ENCODE results near the gene SIN3B.

The SIN3B gene

DNA sequence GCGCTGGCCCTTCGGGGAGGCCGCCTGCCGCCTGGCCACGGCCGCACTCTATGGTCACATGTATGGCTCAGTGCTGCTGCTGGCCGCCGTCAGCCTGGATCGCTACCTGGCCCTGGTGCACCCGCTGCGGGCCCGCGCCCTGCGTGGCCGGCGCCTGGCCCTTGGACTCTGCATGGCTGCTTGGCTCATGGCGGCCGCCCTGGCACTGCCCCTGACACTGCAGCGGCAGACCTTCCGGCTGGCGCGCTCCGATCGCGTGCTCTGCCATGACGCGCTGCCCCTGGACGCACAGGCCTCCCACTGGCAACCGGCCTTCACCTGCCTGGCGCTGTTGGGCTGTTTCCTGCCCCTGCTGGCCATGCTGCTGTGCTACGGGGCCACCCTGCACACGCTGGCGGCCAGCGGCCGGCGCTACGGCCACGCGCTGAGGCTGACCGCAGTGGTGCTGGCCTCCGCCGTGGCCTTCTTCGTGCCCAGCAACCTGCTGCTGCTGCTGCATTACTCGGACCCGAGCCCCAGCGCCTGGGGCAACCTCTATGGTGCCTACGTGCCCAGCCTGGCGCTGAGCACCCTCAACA lies 60.8 kb downstream of the SIN3B start:
- no peak for DNase-seq (ENCODE audit: low read depth)

DNA sequence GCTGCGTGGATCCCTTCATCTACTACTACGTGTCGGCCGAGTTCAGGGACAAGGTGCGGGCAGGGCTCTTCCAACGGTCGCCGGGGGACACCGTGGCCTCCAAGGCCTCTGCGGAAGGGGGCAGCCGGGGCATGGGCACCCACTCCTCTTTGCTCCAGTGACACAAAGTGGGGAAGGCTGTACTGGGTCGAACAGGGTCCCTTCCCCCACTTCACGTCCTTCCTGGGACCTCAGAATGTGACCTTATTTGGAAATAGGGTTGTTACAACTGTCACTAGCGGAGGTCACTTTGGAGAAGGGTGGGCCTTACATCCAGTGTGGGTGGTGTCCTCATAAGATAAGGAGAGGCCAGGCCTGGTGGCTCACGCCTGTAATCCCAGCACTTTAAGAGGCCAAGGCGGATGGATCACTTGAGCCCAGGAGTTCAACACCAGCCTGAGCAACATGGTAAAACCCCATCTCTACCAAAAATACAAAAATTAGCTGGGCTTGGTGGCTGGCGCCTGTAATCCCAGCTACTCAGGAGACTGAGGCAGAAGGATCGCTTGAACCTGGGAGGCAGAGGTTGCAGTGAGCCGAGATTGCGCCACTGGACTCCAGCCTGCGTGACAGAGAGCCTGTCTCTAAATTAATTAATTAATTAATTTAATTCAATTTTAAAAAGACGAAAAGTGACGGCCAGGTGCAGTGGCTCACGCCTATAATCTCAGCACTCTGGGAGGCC lies 61.4 kb downstream of the SIN3B start:
- DNase-seq (ENCODE audit: low read depth), result no peak

DNA sequence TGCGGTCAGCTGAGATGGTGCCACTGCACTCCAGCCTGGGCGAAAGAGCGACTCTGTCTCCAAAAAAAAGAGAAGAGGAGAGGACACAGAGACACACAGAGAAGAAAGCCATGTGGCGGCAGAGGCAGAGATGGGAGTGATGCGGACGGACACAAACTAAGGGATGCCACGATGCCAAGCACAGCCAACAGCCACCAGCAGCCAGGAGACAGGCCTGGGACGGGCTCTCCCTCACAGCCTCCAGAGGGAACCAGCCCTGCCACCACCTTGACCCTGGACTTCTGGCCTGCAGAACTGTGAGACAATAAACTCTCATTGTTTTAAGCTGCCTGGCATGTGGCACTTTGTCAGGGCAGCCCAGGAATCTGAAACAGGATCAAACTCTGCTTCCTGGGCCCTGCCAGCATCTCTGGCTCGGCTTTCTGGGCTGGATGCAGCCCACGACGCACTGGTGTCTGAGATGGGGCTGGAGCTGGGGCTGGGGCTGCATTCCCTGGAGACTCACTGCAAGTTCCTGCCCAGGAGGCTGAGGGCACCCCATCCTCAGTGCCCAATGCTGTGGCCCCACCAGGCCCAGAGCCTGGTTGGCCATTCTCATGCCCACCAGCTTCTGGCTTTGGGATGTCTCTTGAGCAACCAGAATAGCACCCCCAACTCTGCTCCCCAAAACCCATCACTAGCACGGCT lies 62.6 kb downstream of the SIN3B start:
- no peak for DNase-seq (ENCODE audit: low read depth)

DNA sequence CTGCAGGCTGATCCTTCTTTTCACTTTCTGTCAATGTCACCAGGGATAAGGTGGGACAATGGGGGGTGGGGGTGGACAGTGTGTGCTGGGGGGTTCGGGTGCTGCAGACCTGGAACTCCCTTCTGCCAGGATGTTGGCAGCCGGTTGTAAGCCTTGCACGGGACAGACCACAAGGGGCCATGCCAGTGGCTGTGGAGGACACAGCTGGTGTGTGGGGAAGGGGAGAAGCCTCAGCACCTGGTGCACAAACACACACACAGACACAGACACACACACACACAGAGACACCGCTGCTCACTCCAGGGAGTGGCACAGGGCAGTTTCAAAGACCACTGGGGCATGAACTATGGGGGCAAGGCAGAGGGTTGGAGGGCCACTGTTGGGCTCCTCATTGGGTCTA lies 63.2 kb downstream of the SIN3B start:
- DNase-seq (ENCODE audit: low read depth), result no peak

DNA sequence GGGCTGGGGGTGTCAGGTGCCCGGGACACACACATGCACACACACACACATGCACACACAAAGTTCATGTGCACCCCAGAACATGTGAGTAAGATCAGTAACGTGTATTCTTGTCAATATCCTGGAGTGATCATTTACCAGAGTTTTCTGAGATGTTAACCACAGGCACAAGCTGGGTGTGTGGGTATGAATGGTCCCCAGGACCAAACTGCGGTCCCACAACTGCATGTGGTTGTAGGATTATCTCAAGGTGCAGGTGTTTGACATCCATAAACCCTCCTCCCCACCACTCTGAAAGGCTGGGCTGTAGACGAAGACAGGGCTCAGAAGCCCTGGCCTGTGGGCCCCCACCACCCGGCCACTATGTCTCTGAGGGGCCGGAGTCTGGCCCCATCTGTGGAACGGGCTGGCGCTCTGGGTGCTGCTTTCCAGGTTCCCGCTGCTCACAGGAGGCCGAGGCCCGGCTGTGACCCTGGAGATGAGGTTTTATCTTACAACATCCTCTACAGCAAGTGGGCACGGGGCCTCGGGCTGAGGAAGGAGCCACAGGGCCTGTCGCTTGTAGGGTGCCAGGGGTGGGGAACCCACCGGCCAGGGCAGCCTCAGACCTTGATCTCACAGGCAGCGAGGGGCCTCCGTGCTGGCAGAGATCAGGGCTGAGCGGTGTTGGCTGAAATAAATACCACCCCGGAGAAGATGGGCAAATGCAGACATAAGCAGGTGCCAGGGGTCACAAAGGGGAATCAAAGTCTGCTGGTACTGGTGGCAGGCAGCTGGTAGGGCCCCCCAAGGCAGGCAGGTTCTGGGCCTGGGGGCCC lies 63.9 kb downstream of the SIN3B start:
- no peak for DNase-seq (ENCODE audit: low read depth)

DNA sequence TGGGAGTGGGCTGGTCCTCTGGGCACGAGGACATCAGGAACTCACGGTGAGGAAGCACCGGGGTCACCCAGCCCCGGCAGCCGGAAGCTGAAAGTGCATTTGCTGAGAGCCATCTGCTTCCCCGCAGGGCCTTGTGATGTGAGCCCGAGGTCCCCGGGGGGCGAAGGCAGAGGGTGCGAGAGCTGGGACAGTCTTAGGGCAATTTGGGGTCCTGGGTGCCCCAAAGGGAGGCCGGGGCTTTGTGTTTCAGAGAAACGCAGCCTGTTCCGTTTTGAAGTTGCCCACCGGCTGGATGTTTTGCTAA lies 64.4 kb downstream of the SIN3B start:
- DNase-seq (ENCODE audit: low read depth), result no peak

DNA sequence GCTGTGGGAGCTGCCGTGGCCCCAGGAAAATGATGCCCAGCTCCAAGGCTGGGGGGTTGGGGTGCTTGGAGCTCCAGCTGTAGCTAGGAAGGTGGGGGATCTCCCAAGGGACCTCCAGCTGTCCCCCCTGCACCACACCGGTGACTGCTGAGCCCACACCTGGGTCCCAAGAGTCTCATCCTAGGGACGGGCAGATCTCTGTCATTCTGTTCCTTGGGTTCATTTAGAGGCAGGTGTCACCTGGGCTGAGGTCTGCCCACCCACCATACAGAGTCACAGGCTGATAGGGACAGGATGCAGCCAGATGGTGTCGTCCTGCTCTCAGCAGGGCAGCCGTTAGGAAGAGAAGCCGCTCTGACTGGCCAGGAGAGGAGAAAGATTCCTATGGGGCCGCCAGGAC lies 64.9 kb downstream of the SIN3B start:
- no peak for DNase-seq (ENCODE audit: low read depth)

DNA sequence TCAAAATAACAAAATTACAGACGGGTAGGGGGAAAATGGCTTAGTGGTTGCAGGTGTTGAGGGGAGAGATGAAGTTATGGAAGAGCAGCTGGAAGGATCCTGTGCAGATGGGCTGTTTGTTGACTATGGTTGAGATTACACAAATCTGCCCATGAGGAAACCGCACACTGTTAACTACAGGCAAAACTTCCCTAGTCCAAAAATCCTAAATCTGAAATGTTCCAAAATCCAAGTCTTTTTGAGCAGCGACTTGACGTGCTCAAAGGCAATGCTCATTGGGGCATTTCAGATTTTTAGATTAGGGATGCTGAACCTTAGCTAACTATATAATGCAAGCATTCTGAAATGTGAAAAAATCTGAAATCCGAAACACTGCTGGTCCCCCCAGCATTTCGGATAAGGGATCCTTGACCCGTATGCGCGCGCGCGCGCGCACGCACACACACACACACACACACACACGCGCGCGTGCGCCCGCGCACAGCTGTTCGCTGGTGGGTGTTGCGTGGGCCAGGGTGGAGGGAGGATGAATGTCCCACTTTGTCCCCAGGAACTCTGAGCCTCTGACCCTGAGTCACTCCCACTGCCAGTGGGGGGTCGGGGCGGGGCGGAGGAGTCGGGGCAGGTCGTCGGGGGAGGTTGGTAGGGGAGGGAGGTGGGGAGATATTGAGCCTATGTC lies 66.4 kb downstream of the SIN3B start:
- DNase-seq (ENCODE audit: low read depth), result no peak

DNA sequence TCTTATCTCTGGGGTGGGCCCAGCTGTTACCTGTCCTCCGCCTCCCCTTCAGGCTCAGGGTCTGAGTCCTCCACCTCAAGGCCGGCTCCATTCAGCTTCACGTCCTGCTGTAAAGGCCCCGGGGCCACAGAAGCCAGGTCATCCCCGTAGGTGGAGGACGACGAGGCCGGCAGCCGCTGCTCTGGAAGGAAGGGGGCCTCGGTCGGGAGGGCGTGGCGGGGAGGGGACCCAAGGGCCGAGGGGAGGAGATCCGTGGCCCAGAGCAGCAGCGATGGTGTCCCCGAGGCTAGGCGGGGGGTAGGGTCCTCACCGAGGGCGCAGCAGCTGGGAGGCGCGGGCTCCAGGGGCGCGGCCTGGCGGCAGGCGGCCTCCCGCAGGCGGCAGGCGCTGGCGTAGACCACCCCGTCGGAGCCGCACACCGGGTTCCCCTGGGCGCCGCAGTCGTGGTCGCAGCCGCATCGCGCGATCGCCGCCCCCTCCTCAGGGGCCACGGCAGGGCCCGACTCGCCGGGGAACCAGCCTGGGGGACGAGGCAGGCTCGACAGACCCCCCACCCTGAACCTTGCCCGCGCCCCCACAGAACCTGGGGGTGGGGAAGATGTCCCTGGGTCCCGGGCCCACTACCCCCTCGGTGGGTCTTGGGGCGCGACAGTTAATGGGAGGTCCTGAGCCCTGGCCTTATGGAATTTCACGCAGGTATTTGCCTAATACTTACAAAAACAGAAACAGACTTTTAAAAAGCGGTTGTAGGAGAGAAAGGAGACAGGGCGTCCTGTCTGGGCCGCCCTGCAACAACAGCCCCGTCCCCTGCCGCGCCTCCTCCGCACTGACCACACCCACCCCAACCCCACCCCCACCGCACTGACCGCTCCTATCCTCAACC lies 67.2 kb downstream of the SIN3B start:
- DNase-seq (ENCODE audit: low read depth), result no peak

DNA sequence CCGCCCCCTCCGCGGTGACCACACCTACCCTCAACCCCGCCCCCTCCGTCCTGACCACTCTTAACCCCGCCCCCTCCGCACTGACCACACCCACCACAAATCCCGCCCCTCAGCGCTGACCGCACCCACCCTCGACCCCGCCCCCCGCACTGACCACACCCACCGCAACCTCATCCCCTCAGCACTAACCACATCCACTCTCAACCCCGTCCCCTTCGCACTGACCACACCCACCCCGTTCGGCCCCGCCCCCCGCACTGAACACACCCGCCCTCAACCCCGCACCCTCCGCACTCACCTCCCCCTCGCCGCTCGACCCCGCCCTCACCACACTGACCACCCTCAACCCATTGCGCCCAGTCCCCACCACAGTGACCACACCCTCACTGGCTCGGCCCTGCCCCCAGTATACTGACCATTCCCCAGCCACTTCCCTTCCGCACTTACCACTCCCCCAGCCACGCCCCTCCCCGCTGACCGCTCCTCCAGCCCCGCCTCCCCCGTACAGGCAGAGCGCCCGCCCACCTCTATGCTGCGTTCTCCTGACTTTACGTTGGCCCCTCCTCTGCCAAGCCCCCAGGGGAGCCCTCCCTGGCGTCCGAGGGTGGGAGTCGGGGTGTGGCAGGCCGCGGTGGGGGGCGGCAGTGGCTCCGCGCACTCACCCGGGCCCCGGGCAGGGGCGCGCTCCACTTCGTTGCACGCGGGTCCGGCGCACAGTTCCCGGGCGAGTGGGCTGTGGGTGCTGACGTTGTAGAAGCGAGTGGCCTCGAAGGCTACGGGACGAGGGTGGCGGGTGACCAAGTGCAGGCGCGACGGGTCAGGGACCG lies 68.0 kb downstream of the SIN3B start:
- peak; percentile 23 for DNase-seq (ENCODE audit: low read depth)

DNA sequence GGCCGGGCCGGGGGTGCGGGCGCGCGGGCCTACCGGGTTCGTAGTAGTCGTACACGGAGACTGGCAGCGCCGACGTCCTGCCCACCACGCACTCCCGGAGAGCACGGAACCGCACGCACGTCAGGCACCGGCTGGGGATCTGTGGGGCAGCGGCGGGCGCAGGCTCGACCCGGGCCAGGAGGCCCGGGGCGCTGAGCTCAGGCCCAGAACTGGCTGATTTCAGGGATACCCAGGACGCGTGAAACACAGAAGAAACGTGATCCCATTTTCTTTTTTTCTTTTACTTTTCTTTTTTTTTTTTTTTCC lies 68.6 kb downstream of the SIN3B start:
- DNase-seq (ENCODE audit: low read depth), result no peak

DNA sequence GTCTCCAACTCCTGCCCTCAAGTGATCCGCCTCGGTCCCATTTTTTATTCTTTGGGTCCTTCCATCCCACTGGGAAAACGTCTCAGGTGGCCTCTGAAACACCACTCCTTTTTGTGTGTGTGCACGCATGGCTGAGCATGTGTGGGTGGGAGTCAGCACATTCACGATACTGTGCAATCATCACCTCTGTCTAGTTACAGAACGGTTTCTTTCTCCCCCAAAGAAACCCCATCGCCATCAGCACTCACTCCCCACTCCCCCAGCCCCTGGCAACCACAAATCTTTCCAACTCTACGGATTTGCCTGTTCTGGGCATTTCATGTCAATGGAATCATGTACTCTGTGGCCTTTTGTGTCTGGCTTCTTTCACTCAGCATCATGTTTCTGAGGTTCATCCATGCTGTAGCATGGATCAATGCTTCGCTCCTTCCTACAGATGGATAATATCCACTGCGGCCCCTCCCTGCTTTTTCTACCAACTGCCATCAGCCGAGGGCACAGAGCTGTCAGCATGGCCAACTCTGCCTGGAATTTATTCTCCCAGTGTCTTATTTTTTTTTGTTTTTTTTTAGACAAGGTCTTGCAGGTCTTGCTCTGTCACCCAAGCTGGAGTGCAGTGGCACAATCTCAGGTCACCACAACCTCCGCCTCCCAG lies 69.3 kb downstream of the SIN3B start:
- DNase-seq (ENCODE audit: low read depth), result no peak

DNA sequence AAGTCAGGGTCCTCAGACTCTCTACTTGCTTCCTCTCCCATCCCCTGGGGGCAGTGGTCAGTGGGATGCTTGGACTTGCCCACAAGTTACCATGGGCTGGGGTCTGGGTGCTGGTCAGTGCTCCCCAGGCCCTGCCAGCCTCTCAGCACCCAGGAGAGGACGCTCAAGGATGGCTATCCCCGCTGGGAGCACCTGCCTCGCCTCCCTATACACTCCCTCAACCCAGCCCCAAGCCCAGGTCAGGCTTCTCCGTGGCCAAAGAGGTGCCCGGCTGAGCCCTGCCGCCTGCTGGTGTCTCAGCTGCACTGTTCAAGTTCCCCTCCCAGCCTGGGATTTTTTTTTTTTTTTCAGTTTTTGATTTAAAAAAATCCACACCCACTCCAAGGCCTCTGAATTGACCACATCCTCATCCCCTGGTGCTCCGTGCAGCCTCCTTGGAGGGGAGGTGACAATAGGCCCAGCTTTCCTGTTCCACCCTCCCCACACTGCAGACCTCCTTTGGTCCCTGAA lies 70.4 kb downstream of the SIN3B start:
- no peak for DNase-seq (ENCODE audit: low read depth)

DNA sequence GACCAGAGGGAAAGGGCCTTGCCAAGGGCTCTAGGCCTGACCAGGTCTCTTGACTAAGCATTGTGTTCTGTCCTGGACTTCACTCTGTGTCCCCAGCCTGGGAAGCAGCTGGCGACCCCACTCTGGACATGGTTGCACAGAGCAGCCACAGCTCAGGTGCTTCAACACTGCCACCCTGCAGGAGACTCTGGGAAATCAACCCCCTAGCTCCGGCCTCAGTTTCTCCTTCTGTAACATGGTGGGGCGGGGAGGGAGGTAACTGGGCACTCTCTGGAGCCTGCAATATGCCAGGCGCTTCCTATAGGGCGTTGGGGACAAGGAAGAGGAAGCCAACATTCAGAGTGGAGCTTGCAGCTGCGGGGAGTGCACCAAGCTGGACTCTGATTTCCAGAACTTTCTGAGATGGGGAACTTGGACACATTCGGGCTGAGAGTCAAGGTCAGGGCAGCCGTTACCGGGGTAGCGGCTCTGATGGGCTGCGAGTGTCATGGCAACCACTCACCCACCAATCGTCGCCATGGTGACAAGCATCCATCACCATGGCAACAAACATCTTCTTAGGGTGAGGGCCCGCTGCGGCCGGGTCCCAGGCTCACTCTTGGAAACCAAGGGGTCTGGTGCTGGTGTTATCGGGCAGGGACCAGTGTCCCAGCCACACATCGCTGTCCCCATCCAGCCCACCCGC lies 72.4 kb downstream of the SIN3B start:
- DNase-seq (ENCODE audit: low read depth), result no peak

DNA sequence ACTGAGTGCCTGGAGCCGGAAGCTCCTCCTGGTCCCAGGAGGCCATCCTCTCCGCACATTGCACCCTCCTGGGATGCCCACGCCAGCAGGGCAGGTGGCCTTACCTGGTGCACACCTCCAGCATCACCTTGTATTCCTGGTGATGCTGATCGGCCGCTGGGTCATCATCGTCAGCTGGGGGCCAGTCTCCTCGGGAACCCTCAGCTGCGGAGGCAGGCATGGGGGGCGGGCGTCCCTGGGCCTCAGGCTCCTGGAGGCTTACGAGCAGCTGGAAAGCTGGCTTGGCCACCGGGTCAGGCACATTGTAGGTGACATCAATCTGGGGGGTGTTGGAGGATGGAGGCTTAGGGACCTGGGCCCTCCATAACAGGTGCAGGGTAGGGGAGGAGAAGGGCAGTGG lies 73.3 kb downstream of the SIN3B start:
- no peak for DNase-seq (ENCODE audit: low read depth)

DNA sequence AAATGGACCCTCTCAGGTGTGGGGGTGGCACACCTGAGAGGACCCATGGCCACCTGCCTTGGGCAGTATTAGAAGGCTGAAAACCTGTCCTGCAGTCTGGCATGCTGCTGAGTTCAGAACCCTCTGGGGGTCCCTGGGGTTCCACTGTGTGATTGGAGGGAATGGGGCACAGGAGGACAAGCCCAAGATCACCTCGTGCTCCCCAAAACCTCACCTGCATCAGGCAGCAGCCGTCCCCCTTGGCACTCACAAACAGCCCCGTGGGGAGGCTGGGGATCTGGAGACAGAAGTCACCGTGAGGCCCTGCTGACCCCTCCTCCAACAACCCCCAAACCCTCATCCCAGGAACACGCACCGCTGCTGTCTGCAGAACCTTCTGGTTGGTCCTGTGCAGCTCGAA lies 74.1 kb downstream of the SIN3B start:
- no peak for DNase-seq (ENCODE audit: low read depth)

DNA sequence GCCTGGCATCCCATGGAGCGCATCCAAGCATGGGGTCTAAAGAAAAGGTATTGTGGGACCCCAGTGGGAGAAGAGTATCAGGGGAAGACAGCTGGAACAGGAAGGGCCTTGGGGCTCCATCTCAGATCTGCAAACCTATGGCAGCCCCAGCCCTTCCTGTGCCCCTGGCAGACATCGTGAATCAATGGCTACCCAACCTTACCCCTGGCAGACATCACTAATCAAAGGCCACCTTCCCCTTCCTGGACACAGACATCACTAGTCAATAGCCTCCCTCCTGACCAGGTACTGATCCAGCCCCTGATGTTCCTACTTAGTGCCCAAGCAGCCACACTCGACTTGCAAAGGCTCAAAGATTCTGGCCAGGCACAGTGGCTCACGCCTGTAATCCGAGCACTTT lies 75.4 kb downstream of the SIN3B start:
- DNase-seq (ENCODE audit: low read depth), result no peak

DNA sequence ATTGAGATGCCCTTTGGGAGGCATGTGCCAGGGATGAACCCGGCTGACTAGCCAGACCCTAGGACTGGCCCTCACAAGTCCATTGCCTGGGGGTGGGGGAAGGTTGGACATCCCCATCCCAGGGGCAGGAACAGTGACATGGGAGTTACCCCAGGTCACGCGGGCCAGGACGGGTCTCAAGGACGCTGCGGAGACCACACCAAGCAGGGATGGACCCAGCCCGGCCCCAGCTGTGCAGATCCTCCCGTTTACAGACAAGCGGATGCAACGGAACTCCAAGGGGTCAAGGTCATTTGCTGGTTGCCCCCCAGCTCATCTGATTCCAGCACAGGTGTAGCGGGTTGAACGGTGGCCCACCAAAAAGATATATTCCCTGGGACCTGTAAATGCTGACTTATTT lies 79.6 kb downstream of the SIN3B start:
- no peak for DNase-seq (ENCODE audit: low read depth)

DNA sequence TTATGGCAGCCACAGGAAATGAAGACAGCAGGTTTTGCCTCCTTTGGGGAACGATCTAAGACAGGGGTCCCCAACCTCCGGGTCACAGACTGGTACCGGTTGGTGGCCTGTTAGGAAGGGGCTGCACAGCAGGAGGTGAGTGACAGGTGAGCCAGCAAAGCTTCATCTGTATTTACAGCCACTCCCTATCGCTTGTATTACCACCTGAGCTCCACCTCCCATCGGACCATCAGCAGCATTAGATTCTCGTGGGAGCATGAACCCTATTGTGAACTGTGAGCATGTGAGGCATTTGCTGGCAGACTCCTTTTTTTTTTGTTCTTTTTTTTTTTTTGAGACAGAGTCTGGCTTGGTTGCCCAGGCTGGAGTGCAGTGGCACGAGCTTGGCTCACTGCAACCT lies 81.8 kb downstream of the SIN3B start:
- no peak for DNase-seq (ENCODE audit: low read depth)
